ENCODE data around the gene GAMT. TPM values are rescaled to one million over a fixed set of nuclear protein-coding genes. Genes with fewer than 3 reads are reported as not detected.

GAMT gene
- total and polyA plus RNA-seq, 2 donors (not counting 1 experiment from before 2014, with no cell fraction given), result 20.0 to 44.1 TPM

DNA sequence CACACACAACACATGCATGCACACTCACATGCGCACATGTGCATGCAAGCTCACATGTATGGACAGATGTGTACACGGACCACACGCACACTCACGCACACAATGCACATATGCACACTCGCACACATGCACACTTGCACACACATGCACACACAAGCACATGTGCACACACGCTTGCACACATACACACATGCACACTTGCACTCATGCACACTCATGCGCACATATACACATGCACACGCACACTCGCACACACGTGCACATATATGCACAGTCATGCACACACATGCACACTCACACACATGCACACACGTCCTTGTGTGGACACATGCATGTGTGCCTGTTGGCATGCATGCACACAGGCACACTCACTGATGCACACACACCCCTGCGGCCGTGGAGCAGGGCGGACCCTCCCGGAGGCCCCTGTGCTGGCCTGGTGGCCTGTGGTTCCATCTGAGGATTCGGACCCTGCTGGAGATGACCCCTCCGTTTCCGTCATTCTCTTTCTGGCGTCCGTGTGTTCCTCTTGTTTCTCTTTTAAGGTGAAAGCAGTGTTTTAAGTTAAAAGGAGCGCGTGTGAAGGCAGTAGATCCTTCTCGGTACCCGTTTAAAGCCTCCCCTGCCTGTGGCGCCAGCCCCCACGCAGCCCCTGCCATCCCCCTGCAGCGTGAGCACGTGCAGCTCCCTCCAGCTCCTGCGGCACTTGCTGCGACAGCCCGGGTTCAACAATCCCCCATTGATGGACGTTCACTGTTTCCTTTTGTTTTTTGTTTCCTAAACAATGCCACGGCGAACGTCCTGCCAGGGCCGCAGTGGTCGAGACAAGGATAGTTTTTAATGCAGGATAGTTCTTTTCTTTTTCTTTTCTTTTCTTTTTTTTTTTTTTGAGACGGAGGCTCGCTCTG lies 12.1 kb downstream of the GAMT start:
- H2AFZ ChIP-seq (ENCODE audit: low read length), result no peak overlapping the region
- no peaks in the 10 kb centered on the region for H3K27me3 ChIP-seq (ENCODE audit: control insufficient read depth, insufficient read depth, low read length)
- no peak overlapping the region for H3K27ac ChIP-seq (ENCODE audit: insufficient read depth, low read length)
- peaks cover 13% of the 10 kb centered on the region for H3K36me3 ChIP-seq (ENCODE audit: control insufficient read depth, insufficient read depth, low read length)
- no peak overlapping the region for H3K4me3 ChIP-seq (replicated peaks in 1 of 4; ENCODE audit: control extremely low read depth in 1 of 4, insufficient read depth in 1 of 4, low read depth in 3 of 4, low read length in 4 of 4)
- no peaks in the 10 kb centered on the region for H3K4me1 ChIP-seq (ENCODE audit: control insufficient read depth, extremely low read depth, insufficient read depth, low read length)
- H3K4me2 ChIP-seq (ENCODE audit: extremely low read depth, insufficient read depth, low read length), result no peak overlapping the region
- no peak for TF ChIP-seq EZH2 (IDR thresholded peaks at IDR 0.05; ENCODE audit: low read length, missing control alignments)
- TF ChIP-seq, protein P1, sequence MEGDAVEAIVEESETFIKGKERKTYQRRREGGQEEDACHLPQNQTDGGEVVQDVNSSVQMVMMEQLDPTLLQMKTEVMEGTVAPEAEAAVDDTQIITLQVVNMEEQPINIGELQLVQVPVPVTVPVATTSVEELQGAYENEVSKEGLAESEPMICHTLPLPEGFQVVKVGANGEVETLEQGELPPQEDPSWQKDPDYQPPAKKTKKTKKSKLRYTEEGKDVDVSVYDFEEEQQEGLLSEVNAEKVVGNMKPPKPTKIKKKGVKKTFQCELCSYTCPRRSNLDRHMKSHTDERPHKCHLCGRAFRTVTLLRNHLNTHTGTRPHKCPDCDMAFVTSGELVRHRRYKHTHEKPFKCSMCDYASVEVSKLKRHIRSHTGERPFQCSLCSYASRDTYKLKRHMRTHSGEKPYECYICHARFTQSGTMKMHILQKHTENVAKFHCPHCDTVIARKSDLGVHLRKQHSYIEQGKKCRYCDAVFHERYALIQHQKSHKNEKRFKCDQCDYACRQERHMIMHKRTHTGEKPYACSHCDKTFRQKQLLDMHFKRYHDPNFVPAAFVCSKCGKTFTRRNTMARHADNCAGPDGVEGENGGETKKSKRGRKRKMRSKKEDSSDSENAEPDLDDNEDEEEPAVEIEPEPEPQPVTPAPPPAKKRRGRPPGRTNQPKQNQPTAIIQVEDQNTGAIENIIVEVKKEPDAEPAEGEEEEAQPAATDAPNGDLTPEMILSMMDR (conservative IDR thresholded peaks at IDR 0.05 in 1 of 2, IDR thresholded peaks at IDR 0.05 in 1 of 2; ENCODE audit: low read depth in 1 of 2, low read length in 2 of 2), result no peak
- no peak overlapping the region for H3K9ac ChIP-seq (ENCODE audit: insufficient read depth, low read length)
- peaks cover 3% of the 10 kb centered on the region for H3K79me2 ChIP-seq (ENCODE audit: control insufficient read depth, insufficient read depth, low read length)
- no peaks in the 10 kb centered on the region for H3K9me3 ChIP-seq (ENCODE audit: control insufficient read depth, insufficient read depth, low read depth, low read length)
- H4K20me1 ChIP-seq (ENCODE audit: control insufficient read depth, extremely low read depth, insufficient read depth, low read length), result no peaks in the 10 kb centered on the region
- no peak for DNase-seq (ENCODE audit: low read depth in 2 of 2)

DNA sequence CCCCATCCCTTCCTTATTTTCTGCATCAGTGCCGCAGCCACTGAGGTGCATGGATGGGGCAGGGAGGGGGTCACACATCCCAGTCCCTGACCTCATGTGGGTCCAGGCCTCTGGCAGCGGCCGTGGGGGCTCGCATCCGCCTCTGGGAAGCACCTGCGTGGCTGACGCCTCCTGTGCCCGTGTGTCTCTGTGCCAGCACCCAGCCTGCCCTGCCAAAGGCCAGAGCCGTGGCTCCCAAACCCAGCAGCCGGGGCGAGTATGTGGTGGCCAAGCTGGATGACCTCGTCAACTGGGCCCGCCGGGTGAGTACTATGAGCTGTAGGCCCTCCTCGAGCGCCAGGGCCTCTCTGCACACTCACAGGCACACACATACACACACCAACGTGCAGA lies 12.7 kb downstream of the GAMT start:
- H3K79me2 ChIP-seq (ENCODE audit: control insufficient read depth, insufficient read depth, low read length), result peaks cover 6% of the 10 kb centered on the region
- TF ChIP-seq, protein P1 (conservative IDR thresholded peaks at IDR 0.05 in 1 of 2, IDR thresholded peaks at IDR 0.05 in 1 of 2; ENCODE audit: low read depth in 1 of 2, low read length in 2 of 2), result no peak
- TF ChIP-seq EZH2 (IDR thresholded peaks at IDR 0.05; ENCODE audit: low read length, missing control alignments), result no peak

DNA sequence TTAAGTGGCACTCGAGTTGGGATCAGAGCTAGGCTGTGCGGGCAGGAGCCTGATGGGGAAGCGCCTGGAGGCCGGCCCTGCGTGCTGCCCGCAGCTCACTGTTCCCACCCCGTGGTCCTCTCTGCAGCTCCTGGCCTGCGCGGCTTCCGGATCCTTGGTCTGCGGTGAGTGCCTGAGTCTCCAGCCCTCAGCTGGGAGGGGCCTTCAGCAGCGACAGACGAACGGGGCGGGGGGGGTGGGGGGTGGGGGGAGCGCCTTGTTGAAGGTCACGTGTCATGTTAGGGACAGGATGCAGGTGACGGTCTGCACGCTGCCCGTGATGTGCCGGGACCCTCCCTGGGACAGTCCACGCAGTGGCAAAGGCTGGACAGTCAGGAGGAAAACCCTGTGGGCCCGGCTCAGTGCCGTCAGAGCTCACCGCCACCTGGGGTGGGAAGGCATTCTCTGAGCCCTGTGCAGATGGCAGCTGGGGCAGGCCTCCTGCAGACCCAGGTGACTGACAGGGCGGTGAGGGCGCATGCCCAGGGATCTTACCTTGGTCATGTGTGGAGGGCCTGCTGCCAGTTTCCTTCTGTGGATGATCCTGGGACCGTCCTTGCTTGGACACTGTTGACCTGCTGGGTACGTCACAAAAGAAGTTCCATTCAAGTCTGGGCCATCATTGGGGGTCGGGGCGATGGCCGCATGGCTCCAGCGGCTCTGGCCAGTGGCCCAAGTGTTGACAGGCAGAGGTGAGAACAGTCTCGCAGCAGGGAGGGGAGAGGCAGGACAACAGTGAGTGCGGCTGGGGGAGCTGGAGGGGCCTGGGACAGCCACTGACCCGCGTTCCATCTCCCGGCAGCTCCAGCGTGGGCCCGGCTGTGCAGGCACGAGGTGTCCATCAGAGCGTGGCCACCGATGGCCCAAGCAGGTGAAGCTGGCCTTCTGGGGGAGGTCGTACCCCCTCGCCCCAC lies 13.4 kb downstream of the GAMT start:
- Histone ChIP-seq H3K4me2 (ENCODE audit: extremely low read depth, insufficient read depth, low read length) (no peak overlapping the region), H3K4me3 (replicated peaks in 1 of 4; ENCODE audit: control extremely low read depth in 1 of 4, insufficient read depth in 1 of 4, low read depth in 3 of 4, low read length in 4 of 4) (no peak overlapping the region), H2AFZ (ENCODE audit: low read length) (no peak overlapping the region), H3K9me3 (ENCODE audit: control insufficient read depth, insufficient read depth, low read depth, low read length) (no peaks in the 10 kb centered on the region), H3K36me3 (ENCODE audit: control insufficient read depth, insufficient read depth, low read length) (peaks cover 13% of the 10 kb centered on the region), H3K9ac (ENCODE audit: insufficient read depth, low read length) (no peak overlapping the region), H3K4me1 (ENCODE audit: control insufficient read depth, extremely low read depth, insufficient read depth, low read length) (no peaks in the 10 kb centered on the region), H3K79me2 (ENCODE audit: control insufficient read depth, insufficient read depth, low read length) (peaks cover 6% of the 10 kb centered on the region), H3K27ac (ENCODE audit: insufficient read depth, low read length) (no peak overlapping the region), H3K27me3 (ENCODE audit: control insufficient read depth, insufficient read depth, low read length) (no peaks in the 10 kb centered on the region), H4K20me1 (ENCODE audit: control insufficient read depth, extremely low read depth, insufficient read depth, low read length) (no peaks in the 10 kb centered on the region)
- TF ChIP-seq, protein P1 (conservative IDR thresholded peaks at IDR 0.05 in 1 of 2, IDR thresholded peaks at IDR 0.05 in 1 of 2; ENCODE audit: low read depth in 1 of 2, low read length in 2 of 2), result no peak
- TF ChIP-seq EZH2 (IDR thresholded peaks at IDR 0.05; ENCODE audit: low read length, missing control alignments), result no peak
- DNase-seq (ENCODE audit: low read depth in 2 of 2), result no peak

More for the DNA sequence above, 12.7 kb downstream of the GAMT start:
- Histone ChIP-seq H3K27me3 (ENCODE audit: control insufficient read depth, insufficient read depth, low read length) (no peaks in the 10 kb centered on the region), H3K9me3 (ENCODE audit: control insufficient read depth, insufficient read depth, low read depth, low read length) (no peaks in the 10 kb centered on the region), H4K20me1 (ENCODE audit: control insufficient read depth, extremely low read depth, insufficient read depth, low read length) (no peaks in the 10 kb centered on the region), H3K4me1 (ENCODE audit: control insufficient read depth, extremely low read depth, insufficient read depth, low read length) (no peaks in the 10 kb centered on the region), H3K36me3 (ENCODE audit: control insufficient read depth, insufficient read depth, low read length) (peaks cover 13% of the 10 kb centered on the region), H2AFZ (ENCODE audit: low read length) (no peak overlapping the region), H3K9ac (ENCODE audit: insufficient read depth, low read length) (no peak overlapping the region), H3K4me3 (replicated peaks in 1 of 4; ENCODE audit: control extremely low read depth in 1 of 4, insufficient read depth in 1 of 4, low read depth in 3 of 4, low read length in 4 of 4) (no peak overlapping the region), H3K4me2 (ENCODE audit: extremely low read depth, insufficient read depth, low read length) (no peak overlapping the region), H3K27ac (ENCODE audit: insufficient read depth, low read length) (no peak overlapping the region)
- DNase-seq (ENCODE audit: low read depth in 2 of 2), result no peak
